Measurements from ENCODE around the gene TWNK. TPM values are rescaled to one million over a fixed set of nuclear protein-coding genes. Genes with fewer than 3 reads are reported as not detected.

Gene TWNK
- 10 to 100 TPM in 1 of 2 donors, 1 to 10 TPM in 1; 3.4 to 12.3 TPM for total RNA-seq

DNA sequence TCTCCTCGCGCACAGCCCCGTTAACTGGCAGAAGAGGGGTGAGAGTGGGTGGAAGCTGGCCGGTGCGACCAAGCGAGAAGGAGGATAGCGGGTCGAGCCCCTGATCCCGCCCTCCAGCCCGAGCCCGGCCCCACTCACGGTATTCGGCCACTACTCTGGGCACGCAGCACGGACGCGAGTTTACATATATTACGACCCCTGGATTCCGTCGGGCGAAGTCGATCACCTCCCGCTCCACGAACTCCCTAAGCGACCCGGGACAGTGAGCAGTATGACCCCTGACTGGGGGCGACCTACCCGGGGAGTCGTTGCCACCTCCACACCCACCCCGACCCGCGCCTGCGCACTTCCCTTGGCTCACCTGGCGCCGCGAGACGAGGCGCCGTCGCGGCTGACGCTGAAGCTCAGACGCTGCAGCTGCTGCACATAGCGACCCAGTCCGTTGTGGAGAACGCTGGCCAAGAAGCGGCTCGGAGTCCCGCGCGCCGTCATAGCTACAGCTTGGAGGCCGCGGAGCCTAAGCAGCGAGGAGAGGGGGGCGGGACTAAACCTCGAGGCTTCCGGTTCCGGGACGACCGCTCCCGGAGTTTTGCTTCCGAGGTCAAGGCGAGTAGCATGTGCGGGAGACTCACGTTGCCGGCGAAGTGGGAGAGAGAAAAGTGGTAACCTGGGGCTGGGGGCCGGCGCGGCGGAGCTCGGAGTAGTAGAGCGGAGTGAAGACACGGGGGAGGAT lies at the start of gene TWNK, which contains the start of gene MRPL43:
Gene TWNK (plus strand): TSS at position 592 of the 733 bp plus-strand sequence. CDS start 668 bp downstream, outside the sequence.
Gene MRPL43 (minus strand): TSS at position 546 of the 733 bp plus-strand sequence. CDS start 54 bp downstream, at position 492.

DNA sequence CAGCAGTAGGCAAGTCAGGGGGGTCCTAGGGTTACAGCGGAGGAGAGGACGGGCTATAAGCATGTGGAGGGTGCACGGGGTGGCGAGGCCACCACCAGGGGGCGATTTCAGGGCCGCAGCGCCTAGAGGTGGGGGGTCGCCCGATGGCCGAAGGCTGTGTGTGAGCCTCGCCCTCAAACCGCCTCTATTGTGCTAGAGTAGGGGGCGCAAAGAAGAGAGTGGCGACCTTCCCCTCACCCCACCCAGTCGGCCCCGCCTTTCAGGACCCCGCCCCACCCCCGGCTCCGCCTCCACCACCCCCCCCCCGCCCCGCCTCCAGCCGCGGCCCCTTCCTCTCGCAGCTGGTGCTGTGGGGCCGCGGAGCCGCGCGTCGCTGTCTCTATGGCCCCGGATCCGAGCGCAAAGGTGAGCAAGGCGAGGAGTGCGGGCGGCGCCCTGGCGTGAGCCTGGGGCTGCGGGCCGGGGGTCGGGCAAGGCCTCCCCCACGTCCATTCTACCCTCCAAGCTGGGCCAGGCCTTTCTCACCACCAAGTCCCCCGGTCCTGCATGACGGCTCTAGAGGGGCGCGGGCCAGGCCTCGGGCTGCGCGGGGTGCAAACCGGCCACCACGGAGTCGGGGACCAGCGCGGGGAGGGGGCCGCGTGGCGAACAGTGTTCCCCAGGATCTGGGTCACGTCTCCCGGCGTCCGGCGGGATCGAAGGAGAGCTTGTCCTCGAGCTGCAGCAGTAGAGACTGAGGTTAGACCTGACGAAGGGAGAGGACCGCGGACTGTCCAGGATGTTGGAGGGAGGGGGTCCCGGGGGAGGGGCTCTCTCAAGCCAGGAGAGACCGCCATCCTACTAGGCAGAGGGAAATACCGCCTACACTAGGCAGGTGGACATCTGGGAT lies 17.9 kb upstream of the TWNK start, which contains the start of gene SEMA4G:
Gene SEMA4G (plus strand): TSS at position 318 of the 889 bp plus-strand sequence. CDS start 3,409 bp downstream, outside the sequence.

DNA sequence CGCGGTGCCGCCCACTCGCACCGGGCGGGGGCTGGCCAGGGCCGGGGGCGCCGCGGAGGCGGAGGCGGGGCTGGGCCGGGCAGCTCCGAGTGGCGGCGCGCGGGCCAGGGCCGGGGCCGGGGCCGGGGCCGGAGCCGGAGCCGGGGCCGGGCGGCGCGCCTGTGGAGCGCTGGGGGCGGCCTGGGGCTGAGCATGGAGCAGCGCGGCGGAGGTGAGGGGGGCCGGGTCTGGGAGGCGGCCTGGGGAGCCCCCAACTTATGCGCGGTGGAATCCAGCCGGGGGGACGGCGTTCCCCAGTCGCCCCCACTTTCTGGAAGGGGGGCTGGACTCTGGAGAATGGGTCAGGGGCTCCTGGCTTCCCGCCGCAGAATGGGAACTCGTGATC lies 12.4 kb downstream of the TWNK start, which contains the start of gene LZTS2:
Gene LZTS2 (plus strand): TSS at position 67 of the 385 bp plus-strand sequence. CDS start 2,731 bp downstream, outside the sequence.

DNA sequence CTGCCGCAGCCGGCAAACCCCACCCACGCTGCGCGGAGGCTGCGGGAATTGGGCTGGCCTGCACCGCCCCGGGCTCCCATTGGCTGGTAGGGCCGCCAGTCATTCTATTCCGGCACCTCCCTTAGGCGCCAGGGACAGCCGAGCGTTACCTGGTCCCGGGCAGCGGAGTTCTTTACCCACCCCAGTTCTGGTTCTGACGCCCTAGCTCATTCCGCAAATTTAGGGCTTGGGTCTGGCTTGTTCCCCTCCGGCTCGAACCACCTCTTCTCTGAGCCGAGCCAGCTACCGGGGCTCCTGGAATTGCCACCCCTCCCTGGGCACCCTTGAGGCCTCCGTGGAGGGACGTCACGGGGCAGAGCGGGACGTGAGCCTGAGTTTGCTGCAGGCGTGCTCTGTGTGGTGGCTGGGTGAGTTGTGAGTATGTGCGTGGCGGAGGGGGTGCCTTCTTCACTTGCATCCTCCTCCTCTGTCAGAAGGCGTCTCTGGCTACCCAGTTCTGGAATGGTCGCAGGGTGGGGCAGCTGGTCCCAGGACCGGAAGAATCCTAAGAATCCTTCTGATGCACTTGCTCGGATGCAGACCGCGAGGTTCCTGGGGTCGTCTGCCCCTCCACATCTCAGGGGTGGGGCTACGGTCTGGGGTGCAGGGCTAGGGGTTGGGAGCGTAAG lies 43.9 kb downstream of the TWNK start, which contains the start of the genes PDZD7 and SFXN3:
Gene PDZD7 (minus strand): TSS at position 2 of the 668 bp plus-strand sequence. CDS start 910 bp downstream, outside the sequence.
Gene SFXN3 (plus strand): TSS at position 107 of the 668 bp plus-strand sequence. CDS start 3,461 bp downstream, outside the sequence.

Small RNAs within 50 kb of the gene (small RNA-seq; reads per million reads assigned to genes)
- 0 reads per million in 2 donors for gene MIR608

Other genes starting within 250 kb of the TWNK start
- gene PAX2, start 242.0 kb upstream of the TWNK start, total RNA-seq = not detected
- gene SLF2, start 74.6 kb upstream of the TWNK start, total RNA-seq = 10 to 100 TPM; 36.0 to 41.0 TPM
- 1 to 10 TPM; 1.3 to 1.7 TPM for gene SEMA4G, start 18.0 kb upstream of the TWNK start, total RNA-seq
- gene MRPL43, start within 50 bp of the TWNK start, total RNA-seq = 10 to 100 TPM; 54.7 to 67.6 TPM
- 10 to 100 TPM; 84.6 to 99.1 TPM for gene LZTS2, start 12.3 kb downstream of the TWNK start, total RNA-seq
- 1 to 10 TPM in 1 of 2 donors, under 1 TPM in 1; 1.00 to 3.8 TPM for gene PDZD7, start 43.6 kb downstream of the TWNK start, total RNA-seq
- gene SFXN3, start 43.7 kb downstream of the TWNK start, total RNA-seq = 100 to 1,000 TPM; 105 to 131 TPM
- under 1 TPM in 1 of 2 donors, not detected in 1; 0.69 TPM for gene KAZALD1, start 74.4 kb downstream of the TWNK start, total RNA-seq
- not detected for gene TLX1, start 143.8 kb downstream of the TWNK start, total RNA-seq
- gene LBX1, start 241.9 kb downstream of the TWNK start, total RNA-seq = not detected